SU-DHL-6 (cell line): Measurements from ENCODE around the gene YWHAG.
"Not testable (repeated sequence)": the region's sequence is repeated elsewhere in the genome, so short reads cannot be mapped to it uniquely, and the experiment has no call there.

Source experiments
- H2AFZ ChIP-seq: fragments of 200-600 bp; sonication (generic); 2 replicates; pipeline ENCODE4 v1.6.1; 2014; ENCODE audit warnings: low read depth, mild to moderate bottlenecking, moderate library complexity, mixed read lengths, antibody characterized with exemption, low read length; ENCODE audit not compliant: severe bottlenecking
- H3F3A ChIP-seq: fragments of 200-600 bp; shearing (Covaris generic); 2 replicates; pipeline ENCODE4 v1.6.0; 2016; ENCODE audit warnings: antibody characterized with exemption, mild to moderate bottlenecking; ENCODE audit not compliant: insufficient read depth
- H3K27ac ChIP-seq: fragments of 200-600 bp; sonication (generic); 2 replicates; pipeline ENCODE4 v1.5.1; 2016; ENCODE audit warnings: low read depth, mild to moderate bottlenecking, low read length, moderate library complexity, mixed read lengths
- H3K27me3 ChIP-seq: fragments of 200-600 bp; sonication (generic), shearing (Covaris generic); 2 replicates; pipeline ENCODE4 v1.6.0; 2014; ENCODE audit warnings: mild to moderate bottlenecking, low read length
- H3K36me3 ChIP-seq: fragments of 200-600 bp; sonication (generic); 2 replicates; pipeline ENCODE4 v1.6.1; 2014; ENCODE audit warnings: mild to moderate bottlenecking, low read length, mixed read lengths
- H3K4me2 ChIP-seq: fragments of 300-600, 200-600 bp; shearing (Covaris generic), sonication (generic); 2 replicates; pipeline ENCODE4 v1.6.0; 2014; ENCODE audit warnings: low read length, low read depth, mild to moderate bottlenecking; ENCODE audit not compliant: poor library complexity, severe bottlenecking
- H3K4me3 ChIP-seq: fragments of 200-600 bp; sonication (generic); 2 replicates; pipeline ENCODE4 v1.5.1; 2014; ENCODE audit warnings: antibody characterized with exemption, low read length, mild to moderate bottlenecking, mixed read lengths; ENCODE audit not compliant: insufficient read depth, poor library complexity, severe bottlenecking
- H3K79me2 ChIP-seq: fragments of 200-600 bp; sonication (generic); 2 replicates; pipeline ENCODE4 v1.6.1; 2014; ENCODE audit warnings: mild to moderate bottlenecking, low read length, moderate library complexity; ENCODE audit not compliant: insufficient read depth
- H3K9ac ChIP-seq: fragments of 200-600 bp; sonication (generic); 2 replicates; pipeline ENCODE4 v1.7.0; 2014; ENCODE audit warnings: mild to moderate bottlenecking, low read length
- H3K9me2 ChIP-seq: fragments of 200-600 bp; sonication (generic); replicated peaks from 2 replicates; pipeline ENCODE4 v1.6.1; 2014; ENCODE audit warnings: low read length; ENCODE audit not compliant: insufficient read depth
- H3K9me3 ChIP-seq: fragments of 200-600 bp; sonication (generic); 2 replicates; pipeline ENCODE4 v1.6.1; 2014; ENCODE audit warnings: low read length, mixed read lengths; ENCODE audit not compliant: insufficient read depth
- H4K20me1 ChIP-seq: fragments of 200-600 bp; sonication (generic); 2 replicates; pipeline ENCODE4 v1.6.1; 2014; ENCODE audit warnings: low read depth, mild to moderate bottlenecking, antibody characterized with exemption, low read length, moderate library complexity, mixed read lengths
- CTCF ChIP-seq: fragments of 200-600 bp; sonication (generic); IDR thresholded peaks from one replicate; pipeline ENCODE4 v1.5.1; 2017; ENCODE audit warnings: antibody characterized with exemption, mild to moderate bottlenecking, low read length, moderate library complexity; ENCODE audit not compliant: insufficient read depth, poor library complexity, severe bottlenecking
- EZH2phosphoT487 ChIP-seq: fragments of 200-600 bp; sonication (generic), shearing (Covaris generic); conservative IDR thresholded peaks from 2 replicates; pipeline ENCODE4 v1.6.1; 2018; ENCODE audit warnings: mild to moderate bottlenecking, antibody characterized with exemption, low read length, moderate library complexity, mixed read lengths

The YWHAG gene

GRCh38 chr7:76405738-76406137 lies 46.9 kb upstream of the YWHAG start:
- no peak overlapping the region for H3K4me2 ChIP-seq
- H3K27me3 ChIP-seq: no peaks in the 10 kb centered on the region
- no peaks in the 10 kb centered on the region for H3F3A ChIP-seq
- H3K4me3 ChIP-seq: no peak overlapping the region
- no peaks in the 10 kb centered on the region for H3K36me3 ChIP-seq
- H3K9me3 ChIP-seq: no peaks in the 10 kb centered on the region
- no peaks in the 10 kb centered on the region for H4K20me1 ChIP-seq
- no peak overlapping the region for H3K9ac ChIP-seq
- H3K27ac ChIP-seq: no peak overlapping the region
- TF ChIP-seq CTCF (no peak), EZH2phosphoT487 (no peak)
- H3K9me2 ChIP-seq: no peaks in the 10 kb centered on the region
- H2AFZ ChIP-seq: no peak overlapping the region
- no peaks in the 10 kb centered on the region for H3K79me2 ChIP-seq

DNA sequence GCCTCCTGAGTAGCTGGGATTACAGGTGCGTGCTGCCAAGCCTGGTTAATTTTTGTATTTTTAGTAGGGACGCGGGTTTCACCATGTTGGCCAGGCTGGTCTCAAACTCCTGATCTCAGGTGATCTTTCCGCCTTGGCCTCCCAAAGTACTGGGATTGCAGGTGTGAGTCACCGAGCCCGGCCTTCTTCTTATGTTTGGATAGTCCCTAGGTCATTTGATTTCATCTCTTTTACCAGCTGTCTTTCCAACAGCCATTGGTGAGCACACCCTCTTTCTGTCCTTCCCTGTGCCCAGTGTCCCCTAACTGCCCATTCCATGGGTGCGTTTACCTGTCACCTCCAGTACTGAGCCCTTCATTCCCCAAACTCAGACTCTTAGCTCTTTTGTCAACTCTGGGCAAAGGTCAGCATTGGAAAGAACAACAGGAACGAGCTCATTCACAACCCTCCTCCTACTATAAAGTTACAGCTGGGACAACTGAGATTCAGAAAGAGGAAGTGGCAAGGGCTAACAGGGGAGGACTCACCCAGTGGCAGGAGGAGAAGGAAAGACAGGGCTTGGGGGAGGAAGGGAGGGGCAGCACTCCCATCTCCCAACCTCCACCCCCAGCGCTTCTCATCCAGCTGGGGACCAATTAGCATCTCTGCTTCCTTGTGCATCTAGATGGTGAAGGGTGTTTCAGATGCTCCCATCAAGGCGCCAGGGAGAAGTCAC lies 45.1 kb upstream of the YWHAG start:
- no peaks in the 10 kb centered on the region for H3K9me2 ChIP-seq
- no peak overlapping the region for H3K9ac ChIP-seq
- no peak overlapping the region for H3K4me3 ChIP-seq
- no peaks in the 10 kb centered on the region for H3K27me3 ChIP-seq
- no peak overlapping the region for H3K4me2 ChIP-seq
- no peaks in the 10 kb centered on the region for H3F3A ChIP-seq
- no peaks in the 10 kb centered on the region for H4K20me1 ChIP-seq
- no peaks in the 10 kb centered on the region for H3K36me3 ChIP-seq
- no peak overlapping the region for H2AFZ ChIP-seq
- TF ChIP-seq CTCF: no peak
- no peak for TF ChIP-seq EZH2phosphoT487
- H3K27ac ChIP-seq: no peak overlapping the region
- no peaks in the 10 kb centered on the region for H3K79me2 ChIP-seq
- H3K9me3 ChIP-seq: no peaks in the 10 kb centered on the region

- not testable (repeated sequence) for H2AFZ ChIP-seq, H3K4me3 ChIP-seq, H3K9me3 ChIP-seq, H4K20me1 ChIP-seq, H3K79me2 ChIP-seq, H3K9me2 ChIP-seq, H3K9ac ChIP-seq, H3K36me3 ChIP-seq, H3F3A ChIP-seq, H3K27me3 ChIP-seq, H3K4me2 ChIP-seq, H3K27ac ChIP-seq
Observed at GRCh38 chr7:76403097-76403496, 44.3 kb upstream of the YWHAG start.

DNA sequence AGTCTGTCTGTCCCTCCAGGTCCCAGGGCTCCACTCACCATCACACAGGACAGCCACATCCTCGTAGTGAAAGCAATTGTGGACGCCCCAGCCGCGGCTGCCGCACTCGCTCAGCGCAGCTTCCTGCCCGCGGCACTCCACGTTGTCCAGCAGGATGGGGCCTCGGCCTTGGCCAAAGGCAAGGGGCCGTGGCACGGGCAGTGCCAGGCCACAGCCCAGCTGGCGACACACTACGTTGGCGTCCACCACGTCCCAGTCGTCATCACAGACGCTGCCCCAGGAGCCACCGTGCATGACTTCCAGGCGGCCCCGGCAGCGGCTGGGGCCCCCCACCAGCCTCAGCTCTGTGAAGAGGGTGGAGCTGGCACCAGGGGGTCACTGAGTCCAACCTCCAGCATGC lies 41.5 kb upstream of the YWHAG start:
- Histone ChIP-seq H3K9ac (no peak overlapping the region), H3K9me2 (no peaks in the 10 kb centered on the region), H3K9me3 (no peaks in the 10 kb centered on the region), H3K79me2 (no peaks in the 10 kb centered on the region), H3K27ac (no peak overlapping the region), H2AFZ (no peak overlapping the region), H3K4me2 (no peak overlapping the region), H3F3A (no peaks in the 10 kb centered on the region), H3K36me3 (no peaks in the 10 kb centered on the region), H3K4me3 (no peak overlapping the region), H4K20me1 (no peaks in the 10 kb centered on the region), H3K27me3 (no peaks in the 10 kb centered on the region)
- TF ChIP-seq CTCF: no peak
- no peak for TF ChIP-seq EZH2phosphoT487
